ENCODE results near the gene SH3RF2.

DNA sequence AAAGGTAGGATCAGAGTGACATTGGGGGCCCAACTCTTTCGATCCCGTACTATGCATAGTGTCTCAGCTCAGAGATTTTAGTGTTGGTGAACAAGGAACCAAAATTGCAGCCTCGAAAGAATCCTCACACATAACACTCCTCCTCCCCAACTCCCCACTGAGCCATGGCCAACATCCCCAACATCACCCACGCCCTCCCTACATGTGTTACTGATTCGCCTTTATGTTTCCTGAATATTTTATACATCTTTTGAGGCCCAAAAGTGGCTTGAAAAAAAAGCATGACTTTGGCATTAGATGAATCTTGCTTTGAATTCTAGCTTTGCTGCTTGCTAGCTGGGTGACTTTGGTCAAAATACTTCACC is 123.8 kb downstream of the SH3RF2 start:
- TF ChIP-seq FOXP2 (optimal IDR thresholded peaks at IDR 0.05; ENCODE audit: control extremely low read depth, extremely low read length, insufficient read depth): no peak
- TF ChIP-seq POLR2AphosphoS5 (IDR thresholded peaks at IDR 0.05; ENCODE audit: borderline replicate concordance, low read depth, low read length): no peak
